Measurements from ENCODE around the gene G6PC1. TPM values are rescaled to one million over a fixed set of nuclear protein-coding genes. Genes with fewer than 3 reads are reported as not detected.

Gene G6PC1
- total and polyA plus RNA-seq, 2 of the 4 experiments (the other 2 are of a cell fraction): not detected

- Histone ChIP-seq H3K9ac (ENCODE audit: low read depth, low read length) (no peak overlapping the region), H4K8ac (ENCODE audit: low read depth in 2 of 2, low read length in 2 of 2) (no peak overlapping the region), H3K4me1 (ENCODE audit: control insufficient read depth, insufficient read depth, low read length) (peaks cover 3% of the 10 kb centered on the region; the same call in 1 of the 2 replicates), H2AK9ac (replicated peaks; ENCODE audit: low read depth, low read length, poor library complexity) (no peak overlapping the region), H2BK120ac (ENCODE audit: low read depth, low read length) (no peak overlapping the region), H3K14ac (replicated peaks; ENCODE audit: low read depth, low read length) (no peak overlapping the region), H2BK15ac (ENCODE audit: low read depth, low read length) (no peak overlapping the region), H4K5ac (ENCODE audit: low read depth, low read length) (no peak overlapping the region), H4K91ac (ENCODE audit: insufficient read depth, low read depth, low read length) (no peak overlapping the region), H3K27me3 (ENCODE audit: control insufficient read depth, insufficient read depth, low read length) (peaks cover 15% of the 10 kb centered on the region), H3K79me1 (ENCODE audit: low read depth in 1 of 2, low read length in 2 of 2) (no peaks in the 10 kb centered on the region), H3K36me3 (ENCODE audit: control insufficient read depth, insufficient read depth, low read length) (no peaks in the 10 kb centered on the region), H2BK5ac (ENCODE audit: low read depth, low read length, poor library complexity, severe bottlenecking) (no peak overlapping the region), H3K27ac (ENCODE audit: insufficient read depth, low read length) (no peak overlapping the region), H4K20me1 (ENCODE audit: insufficient read depth, low read length) (no peaks in the 10 kb centered on the region), H3K56ac (ENCODE audit: extremely low read depth, insufficient read depth, low read length) (no peak overlapping the region), H2AK5ac (ENCODE audit: low read depth, low read length) (no peak overlapping the region), H3K4me3 (ENCODE audit: insufficient read depth, low read depth, low read length) (no peak overlapping the region), H3K9me1 (ENCODE audit: insufficient read depth, low read length) (0 out of 2 replicates have a peak, but pooled peaks cover 4% of the 10 kb centered on the region), H3K4ac (ENCODE audit: low read depth, low read length) (no peak overlapping the region), H2BK20ac (ENCODE audit: low read depth, low read length) (no peak overlapping the region), H3K23ac (ENCODE audit: low read depth, low read length) (no peak overlapping the region), H3K9me3 (ENCODE audit: control insufficient read depth, insufficient read depth, low read length) (peaks cover 5% of the 10 kb centered on the region), H3K4me2 (ENCODE audit: low read depth, low read length) (no peak overlapping the region), H2AFZ (replicated peaks; ENCODE audit: low read length, poor library complexity) (no peak overlapping the region), H3K18ac (ENCODE audit: low read depth, low read length) (no peak overlapping the region)
- dilution Hi-C loops (cut with HindIII; ENCODE audit: low sequenced_read_pairs, unreplicated experiment) (no loop called here), in situ Hi-C loops (cut with MboI; ENCODE audit: low sequenced_read_pairs) (no loop called here), intact Hi-C loops (cut with micrococcal nuclease) (no loop called here)
- ChIA-PET POLR2A (ENCODE audit: unreplicated experiment) (no interaction called here), CTCF (no interaction called here)
- no TSS peak for BruUV-seq (replicated peaks)
- DNase-seq (no peak), ATAC-seq (ENCODE audit: low read depth) (no peak)
- no peak for TF ChIP-seq ELK1 (IDR thresholded peaks at IDR 0.05; ENCODE audit: borderline replicate concordance, low read depth, low read length)
- no peak for TF ChIP-seq RFX5 (IDR thresholded peaks at IDR 0.05; ENCODE audit: low read depth, low read length)
- no peak for TF ChIP-seq RCOR1 (IDR thresholded peaks at IDR 0.05; ENCODE audit: insufficient replicate concordance, low read length)
- no peak for TF ChIP-seq POLR2A (IDR thresholded peaks at IDR 0.05; ENCODE audit: low read depth, low read length)
- no peak for TF ChIP-seq CHD1 (IDR thresholded peaks at IDR 0.05; ENCODE audit: low read depth, low read length)
- no peak for TF ChIP-seq MXI1 (IDR thresholded peaks at IDR 0.05; ENCODE audit: borderline replicate concordance, low read depth, low read length)
- no peak for TF ChIP-seq FOS (IDR thresholded peaks at IDR 0.05; ENCODE audit: low read depth, low read length)
- TF ChIP-seq CEBPB (IDR thresholded peaks at IDR 0.05; ENCODE audit: low read depth, low read length): no peak
- TF ChIP-seq MAZ (IDR thresholded peaks at IDR 0.05; ENCODE audit: borderline replicate concordance, low read depth, low read length): no peak
- TF ChIP-seq NFE2L2 (IDR thresholded peaks at IDR 0.05; ENCODE audit: low read depth, low read length): no peak
- no peak for TF ChIP-seq MAFK (IDR thresholded peaks at IDR 0.05; ENCODE audit: low read depth, low read length)
- TF ChIP-seq CTCF (conservative IDR thresholded peaks at IDR 0.05; ENCODE audit: low read depth, low read length): no peak
- 71% methylated on average over 1 of the region's 4 CpGs; no CpG with 5 or more reads in 1 of the 2 experiments for WGBS, 2 experiments (ENCODE audit: extremely low coverage in 2 of 2, insufficient read length in 1 of 2)
Measured at GRCh38 chr17:42866216-42866615, 34.4 kb upstream of the G6PC1 start.
